Body of pancreas (tissue), 4 donors: ENCODE data around the gene PRKAG2.

Experiments
- CTCF ChIP-seq, 7 experiments: fragments of 450-650 bp in 4 of 7; fragments of 200-600 bp in 3 of 7; sonication (generic) in 3 of 7; IDR thresholded peaks; one replicate each; pipeline ENCODE4 v1.5.1; 2016 to 2019; ENCODE audit warnings: antibody characterized with exemption in 7 of 7
- POLR2A ChIP-seq, 3 donors: fragments of 450-650 bp; IDR thresholded peaks; one replicate each; pipeline ENCODE4 v1.6.1; 2016; ENCODE audit warnings: antibody characterized with exemption in 3 of 3, mild to moderate bottlenecking in 2 of 3

GRCh38 chr7:151666886-151667285, 210.0 kb downstream of the PRKAG2 start:
- no peak for TF ChIP-seq CTCF (IDR thresholded peaks at IDR 0.05)
- TF ChIP-seq POLR2A (IDR thresholded peaks at IDR 0.05) = no peak
